ENCODE results near the gene POR.

Gene POR

DNA sequence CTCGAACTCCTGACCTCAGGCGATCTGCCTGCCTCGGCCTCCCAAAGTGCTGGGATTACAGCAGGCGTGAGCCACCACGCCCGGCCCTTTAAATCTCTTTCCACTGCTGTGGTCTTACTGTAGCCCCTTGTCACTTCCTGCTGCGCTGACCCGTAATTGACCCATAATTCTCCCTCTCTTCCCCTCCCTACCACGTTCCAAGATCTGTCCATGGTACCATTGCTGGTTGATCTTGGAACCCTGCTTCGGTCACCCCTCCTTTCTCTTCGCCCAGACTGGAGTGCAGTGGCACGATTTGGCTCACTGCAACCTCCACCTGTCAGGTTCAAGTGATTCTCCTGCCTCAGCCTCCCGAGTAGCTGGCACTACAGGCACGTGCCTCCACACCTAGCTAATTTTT, 6.5 kb downstream of the POR start:
- no peak for DNase-seq (ENCODE audit: low read depth)
- H3K4me3 ChIP-seq (ENCODE audit: low read length), result no peak overlapping the region
- TF ChIP-seq, protein P1, sequence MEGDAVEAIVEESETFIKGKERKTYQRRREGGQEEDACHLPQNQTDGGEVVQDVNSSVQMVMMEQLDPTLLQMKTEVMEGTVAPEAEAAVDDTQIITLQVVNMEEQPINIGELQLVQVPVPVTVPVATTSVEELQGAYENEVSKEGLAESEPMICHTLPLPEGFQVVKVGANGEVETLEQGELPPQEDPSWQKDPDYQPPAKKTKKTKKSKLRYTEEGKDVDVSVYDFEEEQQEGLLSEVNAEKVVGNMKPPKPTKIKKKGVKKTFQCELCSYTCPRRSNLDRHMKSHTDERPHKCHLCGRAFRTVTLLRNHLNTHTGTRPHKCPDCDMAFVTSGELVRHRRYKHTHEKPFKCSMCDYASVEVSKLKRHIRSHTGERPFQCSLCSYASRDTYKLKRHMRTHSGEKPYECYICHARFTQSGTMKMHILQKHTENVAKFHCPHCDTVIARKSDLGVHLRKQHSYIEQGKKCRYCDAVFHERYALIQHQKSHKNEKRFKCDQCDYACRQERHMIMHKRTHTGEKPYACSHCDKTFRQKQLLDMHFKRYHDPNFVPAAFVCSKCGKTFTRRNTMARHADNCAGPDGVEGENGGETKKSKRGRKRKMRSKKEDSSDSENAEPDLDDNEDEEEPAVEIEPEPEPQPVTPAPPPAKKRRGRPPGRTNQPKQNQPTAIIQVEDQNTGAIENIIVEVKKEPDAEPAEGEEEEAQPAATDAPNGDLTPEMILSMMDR (conservative IDR thresholded peaks at IDR 0.05; ENCODE audit: low read depth, low read length), result no peak

DNA sequence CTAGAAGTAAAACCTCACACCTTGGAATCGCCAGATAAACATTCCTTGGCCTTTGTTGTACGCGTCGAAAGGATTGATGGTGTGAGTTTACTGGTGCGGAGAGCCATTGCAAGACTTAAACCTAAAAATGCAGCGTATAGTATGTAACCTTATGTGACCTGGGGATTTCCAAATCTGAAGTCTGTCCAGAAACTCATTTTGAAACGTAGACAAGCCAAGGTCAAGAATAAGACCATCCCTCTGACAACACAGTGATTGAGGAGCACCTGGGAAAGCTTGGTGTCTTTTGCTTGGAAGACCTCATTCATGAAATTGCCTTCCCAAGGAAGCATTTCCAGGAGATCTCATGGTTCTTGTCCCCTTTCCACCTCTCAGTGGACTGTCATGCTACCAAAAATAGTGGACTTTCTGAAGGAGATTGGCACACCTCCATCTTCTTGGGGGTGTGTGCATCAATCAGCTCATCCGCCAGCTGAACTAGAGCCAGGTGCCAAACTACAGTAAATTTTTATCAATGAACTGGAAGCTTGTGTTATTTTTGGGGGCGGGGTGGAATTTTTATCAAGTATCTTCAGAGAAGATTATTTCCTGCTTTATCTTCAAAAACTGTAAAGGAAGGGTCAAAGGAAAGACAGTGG, 8.1 kb downstream of the POR start:
- no peak for DNase-seq (ENCODE audit: low read depth)
- no peak overlapping the region for H3K4me3 ChIP-seq (ENCODE audit: low read length)
- TF ChIP-seq, protein P1 (conservative IDR thresholded peaks at IDR 0.05; ENCODE audit: low read depth, low read length), result no peak

DNA sequence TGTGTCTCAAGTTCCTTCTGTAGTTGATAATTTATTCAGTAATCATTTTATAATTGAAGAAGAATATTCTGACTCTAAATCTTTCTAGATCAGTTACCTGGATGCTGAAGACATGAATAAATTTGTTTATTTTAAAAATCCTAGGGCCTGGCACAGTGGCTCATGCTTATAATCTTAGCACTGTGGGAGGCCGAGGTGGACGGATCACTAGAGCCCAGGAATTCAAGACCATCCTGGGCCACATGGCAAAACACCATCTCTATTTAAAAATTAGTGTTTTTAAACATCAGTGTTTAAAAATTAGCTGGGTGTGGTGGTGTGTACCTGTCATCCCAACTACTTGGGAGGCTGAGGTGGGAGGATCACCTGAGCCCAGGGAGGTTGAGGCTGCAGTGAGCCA, 9.3 kb downstream of the POR start:
- no peak overlapping the region for H3K4me3 ChIP-seq (ENCODE audit: low read length)
- TF ChIP-seq, protein P1 (conservative IDR thresholded peaks at IDR 0.05; ENCODE audit: low read depth, low read length), result no peak
- no peak for DNase-seq (ENCODE audit: low read depth)

DNA sequence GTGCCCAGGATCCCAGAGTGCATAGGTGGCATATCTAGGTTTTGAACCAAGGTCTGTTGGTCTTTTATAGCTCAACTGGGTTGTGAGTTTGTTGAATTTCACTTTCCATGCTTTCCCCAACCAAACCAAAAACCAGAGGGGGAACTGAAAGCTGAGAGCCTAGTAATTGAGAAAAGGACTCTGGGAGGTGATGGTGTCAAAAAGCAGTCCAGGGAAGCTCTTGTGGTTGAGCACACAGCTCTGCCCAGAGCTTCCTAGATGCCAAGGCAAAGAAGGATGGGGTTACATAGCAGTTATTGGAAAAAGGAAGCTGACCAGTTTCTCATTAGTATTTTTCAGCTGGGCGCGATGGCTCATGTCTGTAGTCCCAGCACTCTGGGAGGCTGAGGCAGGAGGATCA, 9.9 kb downstream of the POR start:
- DNase-seq (ENCODE audit: low read depth), result no peak
- no peak overlapping the region for H3K4me3 ChIP-seq (ENCODE audit: low read length)
- TF ChIP-seq, protein P1 (conservative IDR thresholded peaks at IDR 0.05; ENCODE audit: low read depth, low read length), result no peak

DNA sequence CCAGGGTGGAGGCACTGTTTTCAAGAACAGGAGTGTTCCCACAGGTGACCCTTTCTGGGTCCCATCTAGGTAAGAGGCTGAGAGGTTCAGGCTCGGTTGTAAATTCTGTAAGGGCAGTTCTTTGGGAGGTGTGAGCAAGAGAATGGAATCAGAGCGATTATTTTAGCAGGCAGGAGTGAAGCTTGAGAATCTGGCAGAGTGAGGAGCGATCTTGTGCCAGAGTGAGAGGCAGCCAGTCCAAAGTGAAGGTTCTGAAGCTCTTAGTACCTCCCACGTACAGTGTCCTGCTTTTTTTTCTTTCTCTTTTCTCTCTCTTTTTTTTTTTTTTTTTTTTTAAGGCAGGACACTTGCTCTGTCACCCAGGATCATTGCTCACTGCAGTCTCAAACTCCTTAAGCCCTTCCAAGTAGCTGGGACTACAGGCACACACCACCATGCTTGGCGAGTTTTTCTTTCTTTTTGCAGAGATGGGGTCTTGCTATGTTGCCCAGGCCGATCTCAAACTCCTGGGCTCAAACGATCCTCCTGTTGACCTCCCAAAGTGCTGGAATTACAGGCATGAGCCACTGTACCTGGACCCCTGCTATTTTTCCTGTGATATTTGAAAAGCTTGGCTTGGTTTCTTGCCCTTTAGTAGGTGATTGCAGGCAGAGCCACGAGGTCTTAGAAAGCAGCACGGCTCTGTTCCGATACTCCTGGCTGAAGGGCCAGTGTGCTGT, 10.9 kb downstream of the POR start:
- no peak overlapping the region for H3K4me3 ChIP-seq (ENCODE audit: low read length)
- no peak for DNase-seq (ENCODE audit: low read depth)
- TF ChIP-seq, protein P1 (conservative IDR thresholded peaks at IDR 0.05; ENCODE audit: low read depth, low read length), result no peak

DNA sequence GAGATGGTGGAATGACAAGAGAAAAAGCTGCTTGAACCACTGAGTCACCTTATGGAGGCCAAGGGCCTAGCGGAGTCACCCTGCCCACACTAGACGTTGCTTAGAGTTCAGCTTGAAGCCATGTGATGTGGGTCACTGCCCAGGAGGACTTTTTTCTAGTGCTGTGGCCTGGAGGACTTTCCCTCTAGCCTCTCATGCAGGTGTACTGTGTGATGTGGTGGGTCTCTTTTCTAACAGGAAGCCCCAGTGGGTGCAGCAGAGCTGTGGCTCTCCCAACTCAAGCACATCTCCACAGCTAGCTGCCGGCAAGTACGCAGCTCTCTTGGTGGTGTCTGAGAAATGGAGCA, 13.6 kb downstream of the POR start:
- TF ChIP-seq, protein P1 (conservative IDR thresholded peaks at IDR 0.05; ENCODE audit: low read depth, low read length), result no peak
- no peak overlapping the region for H3K4me3 ChIP-seq (ENCODE audit: low read length)
- no peak for DNase-seq (ENCODE audit: low read depth)

DNA sequence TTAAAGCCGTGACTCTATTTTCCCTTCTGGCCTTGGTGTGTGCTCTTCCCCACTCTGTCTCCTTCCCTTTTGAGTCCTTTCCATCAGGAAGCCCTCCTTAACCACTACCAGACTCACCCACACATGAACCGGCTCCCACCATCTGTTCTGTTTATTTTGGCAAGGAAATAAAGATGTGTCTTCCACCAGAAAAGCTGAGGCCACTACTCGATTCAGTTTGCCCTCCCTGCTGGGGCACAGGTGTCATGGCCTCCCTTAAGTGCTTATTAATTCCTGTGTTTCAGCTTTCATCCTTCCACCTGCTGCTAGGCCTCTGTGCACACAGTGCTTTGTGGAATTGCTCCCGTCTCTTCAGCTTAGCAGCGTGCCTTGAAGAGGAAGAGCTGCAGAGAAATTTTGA, 16.7 kb downstream of the POR start:
- TF ChIP-seq, protein P1 (conservative IDR thresholded peaks at IDR 0.05; ENCODE audit: low read depth, low read length), result no peak
- no peak overlapping the region for H3K4me3 ChIP-seq (ENCODE audit: low read length)
- DNase-seq (ENCODE audit: low read depth), result no peak

Measured in retinal pigment epithelial cell (primary cell).